WTC11 (cell line): ENCODE results near the gene MEF2D.

Experiments used
- SP1 ChIP-seq: sonication (generic); formaldehyde crosslinking; conservative IDR thresholded peaks from 2 replicates; pipeline ENCODE4 v1.8.1; 2022; ENCODE audit warnings: missing genetic modification reagents
- TF ChIP-seq, protein P1 (sequence below): sonication (generic); formaldehyde crosslinking; IDR thresholded peaks from 2 replicates; pipeline ENCODE4 v1.8.0; 2022; ENCODE audit warnings: mild to moderate bottlenecking, missing genetic modification reagents

DNA sequence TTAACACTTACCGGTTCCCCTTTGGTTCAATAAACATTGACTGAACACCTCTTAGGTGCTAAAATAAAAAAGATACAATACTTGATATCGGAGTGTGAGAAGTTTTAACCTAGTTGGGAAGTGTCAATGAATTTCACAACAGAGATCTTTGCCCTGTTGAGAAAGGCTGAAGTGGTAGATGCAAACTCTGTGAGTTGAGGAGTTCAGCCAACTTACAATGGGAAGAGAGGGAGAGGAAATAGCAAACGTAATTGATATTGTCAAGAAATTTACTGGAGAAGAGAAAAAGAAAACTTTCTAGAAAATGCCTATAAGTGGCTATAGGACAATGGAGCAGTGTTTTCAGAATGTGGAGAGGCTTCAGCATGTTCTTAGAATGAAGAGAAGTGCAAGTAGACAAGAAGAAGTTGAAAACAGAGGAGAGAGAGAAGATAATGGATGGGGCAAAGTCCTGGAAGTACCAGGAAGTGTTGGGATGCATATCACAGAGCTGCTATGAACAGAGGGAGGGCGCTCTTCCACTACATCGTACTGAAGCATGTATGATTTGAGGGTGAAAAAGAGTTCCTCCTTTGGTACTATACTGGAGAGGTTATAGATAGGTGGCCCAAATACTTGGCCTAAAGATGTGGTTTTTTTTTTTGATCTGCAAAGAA is 48.9 kb downstream of the MEF2D start:
- TF ChIP-seq, protein P1, sequence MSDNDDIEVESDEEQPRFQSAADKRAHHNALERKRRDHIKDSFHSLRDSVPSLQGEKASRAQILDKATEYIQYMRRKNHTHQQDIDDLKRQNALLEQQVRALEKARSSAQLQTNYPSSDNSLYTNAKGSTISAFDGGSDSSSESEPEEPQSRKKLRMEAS (CRISPR knock-in tag): no peak
- no peak for TF ChIP-seq SP1 (CRISPR knock-in tag)
